ENCODE results near the gene FNIP2.

FNIP2 gene

DNA sequence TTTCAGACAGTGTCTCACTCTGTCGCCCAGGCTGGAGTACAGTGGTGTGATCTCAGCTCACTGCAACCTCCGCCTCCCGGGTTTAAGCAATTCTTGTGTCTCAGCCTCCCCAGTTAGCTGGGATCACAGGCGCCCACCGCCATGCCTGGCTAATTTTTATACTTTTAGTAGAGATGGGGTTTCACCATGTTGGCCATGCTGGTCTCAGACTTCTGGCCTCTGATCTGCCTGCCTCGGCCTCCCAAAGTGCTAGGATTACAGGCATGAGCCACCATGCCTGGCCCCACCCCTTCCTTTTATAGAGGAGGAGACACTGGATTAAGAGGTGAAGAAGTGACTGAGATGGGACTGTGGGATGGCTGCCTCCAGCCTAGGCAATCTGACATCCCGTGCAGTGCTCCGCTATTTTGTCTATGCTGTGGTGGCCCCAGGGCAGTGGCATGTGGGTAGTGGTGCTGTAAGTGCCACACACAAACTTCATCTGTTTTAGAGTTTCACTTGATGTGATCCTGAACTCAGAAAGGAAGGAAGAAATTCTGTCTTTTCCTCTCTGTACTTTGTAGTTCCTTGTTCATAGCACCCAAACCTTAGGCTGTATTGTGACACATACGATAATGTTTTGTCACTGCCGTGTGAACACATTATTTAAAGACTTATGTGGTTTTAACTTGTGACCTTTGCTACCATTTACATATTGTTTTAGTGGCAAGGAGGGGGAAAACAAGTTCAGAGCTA, 48.9 kb downstream of the FNIP2 start:
- peak overlapping the region; percentile 54 for H3K27ac ChIP-seq
- no peaks in the 10 kb centered on the region for H3K36me3 ChIP-seq (replicated peaks)
- H3K4me3 ChIP-seq (ENCODE audit: low read depth, low read length), result no peak overlapping the region
- no peak for TF ChIP-seq CTCF (IDR thresholded peaks at IDR 0.05; ENCODE audit: low read depth, low read length, missing control alignments)
- peak; percentile 39 for DNase-seq
- in situ Hi-C loops (cut with HindIII; ENCODE audit: low pct_ligation_motif_present, low sequenced_read_pairs), result no loop called here
- no peaks in the 10 kb centered on the region for H3K27me3 ChIP-seq (replicated peaks)

DNA sequence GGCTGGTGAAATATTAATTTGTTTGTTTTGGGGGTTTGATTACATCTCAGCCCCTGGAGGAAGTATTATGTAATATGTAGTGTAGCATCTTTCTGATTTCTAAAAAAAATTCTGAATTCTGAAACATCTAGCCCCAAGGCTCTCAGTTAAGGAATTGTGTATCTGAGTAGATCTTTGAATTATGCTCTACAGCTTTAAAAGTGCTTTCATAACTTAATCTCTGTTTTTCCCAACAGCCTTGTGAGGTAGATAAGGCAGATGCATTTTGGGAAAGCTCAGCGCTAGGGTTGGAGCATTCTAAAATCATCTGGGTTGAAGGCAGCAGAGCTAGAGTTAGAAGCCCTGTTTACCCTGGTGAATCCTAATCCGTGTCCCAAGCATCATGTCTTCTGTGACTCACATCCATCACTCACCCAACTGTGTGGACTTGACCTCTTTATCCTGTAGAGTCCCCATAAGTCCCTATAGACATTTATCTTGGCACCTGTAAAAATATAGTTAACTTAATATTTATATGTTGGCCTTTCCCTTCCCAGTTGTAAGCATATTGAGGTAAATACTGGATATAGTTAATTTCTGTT, 49.8 kb downstream of the FNIP2 start:
- no peaks in the 10 kb centered on the region for H3K36me3 ChIP-seq (replicated peaks)
- no peak overlapping the region for H3K4me3 ChIP-seq (ENCODE audit: low read depth, low read length)
- no peak for TF ChIP-seq CTCF (IDR thresholded peaks at IDR 0.05; ENCODE audit: low read depth, low read length, missing control alignments)
- peak overlapping the region; percentile 16 for H3K27ac ChIP-seq
- in situ Hi-C loops (cut with HindIII; ENCODE audit: low pct_ligation_motif_present, low sequenced_read_pairs), result no loop called here
- DNase-seq, result no peak
- H3K27me3 ChIP-seq (replicated peaks), result no peaks in the 10 kb centered on the region

DNA sequence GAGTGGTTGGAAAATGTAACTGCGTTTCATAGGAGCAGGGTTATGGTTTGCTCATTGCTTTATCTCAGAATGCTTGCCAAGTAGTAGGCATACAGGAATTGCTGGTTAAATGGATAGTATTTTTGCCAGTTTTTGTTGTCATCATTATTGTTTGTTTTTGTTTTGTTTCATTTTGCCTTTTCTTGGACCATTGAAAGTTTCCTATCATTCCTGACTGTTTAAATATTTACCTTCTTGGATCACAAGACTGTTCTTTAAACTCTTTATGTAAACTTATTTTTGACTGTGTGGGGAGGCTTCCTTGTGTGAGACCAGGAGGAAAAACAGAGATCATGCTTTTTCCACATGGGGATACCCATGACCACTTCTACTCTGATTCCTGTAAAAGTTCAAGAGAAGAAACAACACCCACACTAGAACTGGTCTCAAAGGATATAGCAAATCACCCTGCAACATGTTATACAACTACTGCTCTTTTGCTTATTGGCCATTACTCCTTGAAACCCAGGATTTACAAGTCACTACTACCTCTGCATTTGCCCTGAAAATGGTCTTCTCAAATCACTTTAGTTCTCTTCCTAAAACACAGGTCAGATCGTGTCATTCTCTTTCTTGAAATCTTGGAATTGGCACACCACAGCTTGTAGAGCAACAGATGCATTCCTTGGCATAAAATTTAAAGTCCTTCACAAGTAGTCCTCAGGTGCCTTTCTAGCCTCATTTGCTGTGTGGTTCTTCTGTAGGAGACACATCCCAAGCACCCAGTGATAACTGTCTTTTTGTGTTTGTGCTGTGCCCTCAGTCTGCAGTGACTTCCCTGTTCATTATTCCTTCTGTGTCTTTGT, 51.3 kb downstream of the FNIP2 start:
- in situ Hi-C loops (cut with HindIII; ENCODE audit: low pct_ligation_motif_present, low sequenced_read_pairs), result no loop called here
- Histone ChIP-seq H3K4me3 (ENCODE audit: low read depth, low read length) (no peak overlapping the region), H3K27me3 (replicated peaks) (no peaks in the 10 kb centered on the region), H3K27ac (peak overlapping the region; percentile 59), H3K36me3 (replicated peaks) (no peaks in the 10 kb centered on the region)
- TF ChIP-seq CTCF (IDR thresholded peaks at IDR 0.05; ENCODE audit: low read depth, low read length, missing control alignments), result no peak
- DNase-seq, result no peak

DNA sequence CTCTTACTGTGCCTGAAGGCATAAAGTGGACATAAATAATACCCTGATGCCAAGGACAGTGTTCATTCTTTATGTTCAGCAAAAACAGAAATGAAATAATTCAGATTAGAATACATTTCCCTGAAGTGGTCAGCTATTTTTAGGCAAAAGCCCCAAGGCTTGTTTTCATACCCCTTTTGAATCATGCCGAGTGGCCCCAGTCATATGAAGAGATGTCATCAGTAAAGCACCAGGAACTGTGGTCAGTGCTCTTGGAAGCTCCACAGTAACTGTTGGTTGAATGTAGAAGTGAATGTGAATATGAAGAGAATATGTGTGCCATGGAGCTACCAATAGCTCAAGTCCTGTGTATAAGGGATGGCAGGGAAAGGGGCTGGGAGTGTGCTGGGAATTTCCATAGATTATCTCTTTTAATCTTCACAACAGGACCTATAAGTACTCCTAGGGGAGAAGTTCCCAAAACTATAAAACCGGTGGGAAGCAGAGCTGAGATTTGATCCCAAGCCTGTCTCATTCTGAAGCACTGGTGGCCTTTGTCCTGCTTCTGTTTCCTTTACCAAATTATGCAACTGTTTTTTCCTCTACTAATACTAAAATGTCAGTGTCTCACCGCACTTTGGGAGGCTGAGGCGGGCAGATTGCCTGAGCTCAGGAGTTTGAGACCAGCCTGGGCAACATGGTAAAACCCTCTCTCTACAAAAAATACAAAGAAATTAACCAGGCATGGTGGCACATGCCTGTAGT, 52.6 kb downstream of the FNIP2 start:
- no peak overlapping the region for H3K4me3 ChIP-seq (ENCODE audit: low read depth, low read length)
- in situ Hi-C loops (cut with HindIII; ENCODE audit: low pct_ligation_motif_present, low sequenced_read_pairs), result no loop called here
- H3K27ac ChIP-seq, result peak overlapping the region; percentile 59
- peak; percentile 77 for DNase-seq
- H3K36me3 ChIP-seq (replicated peaks), result no peaks in the 10 kb centered on the region
- no peaks in the 10 kb centered on the region for H3K27me3 ChIP-seq (replicated peaks)
- no peak for TF ChIP-seq CTCF (IDR thresholded peaks at IDR 0.05; ENCODE audit: low read depth, low read length, missing control alignments)

DNA sequence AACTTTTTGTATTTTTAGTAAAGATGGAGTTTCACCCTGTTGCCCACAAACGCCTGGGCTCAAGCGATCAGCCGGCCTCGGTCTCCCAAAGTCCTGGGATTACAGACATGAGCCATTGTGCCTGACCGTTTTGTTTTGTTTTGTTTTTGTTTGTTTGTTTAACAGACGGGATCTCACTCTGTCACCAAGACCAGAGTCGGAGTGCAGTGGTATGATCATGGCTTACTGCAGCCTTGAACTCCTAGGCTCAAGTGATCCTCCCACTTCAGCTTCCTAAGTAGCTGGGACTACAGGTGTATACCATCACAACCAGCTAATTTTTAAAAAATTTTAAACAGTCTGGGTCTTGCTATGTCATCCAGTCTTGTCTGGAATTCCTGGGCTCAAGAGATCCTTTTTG, 53.5 kb downstream of the FNIP2 start:
- in situ Hi-C loops (cut with HindIII; ENCODE audit: low pct_ligation_motif_present, low sequenced_read_pairs), result no loop called here
- no peak for TF ChIP-seq CTCF (IDR thresholded peaks at IDR 0.05; ENCODE audit: low read depth, low read length, missing control alignments)
- Histone ChIP-seq H3K27me3 (replicated peaks) (no peaks in the 10 kb centered on the region), H3K4me3 (ENCODE audit: low read depth, low read length) (no peak overlapping the region), H3K27ac (no peak overlapping the region), H3K36me3 (replicated peaks) (no peaks in the 10 kb centered on the region)
- no peak for DNase-seq
